H1 (cell line): ENCODE results near the gene CEBPA. TPM values are rescaled to one million over a fixed set of nuclear protein-coding genes. Genes with fewer than 3 reads are reported as not detected.

ENCODE experiments used
- CTCF ChIA-PET: fragments of 300-600 bp; sonication (Branson Sonifier 250); formaldehyde crosslinking; loops from one replicate; lab custom pipeline; 2021; ENCODE audit not compliant: partially characterized antibody; lab: Charles Lee
- POLR2A ChIA-PET: fragments of 300-600 bp; sonication (Branson Sonifier 250); formaldehyde crosslinking; loops from one replicate; lab custom pipeline; 2021; ENCODE audit warnings: inconsistent platforms; ENCODE audit not compliant: partially characterized antibody; lab: Charles Lee
- DNase-seq, 2 experiments: peaks; one replicate each; pipeline versions ENCODE4 v3.0.0 to v3.0.0-alpha.2; 2010 to 2022; ENCODE audit warnings: low spot score in 2 of 2, low read depth in 1 of 2, mixed read lengths in 1 of 2
- FAIRE-seq: peaks from 2 replicates; lab custom pipeline; 2011; peaks lifted over from hg19 to GRCh38; lab: Jason Lieb, UNC
- H2AFZ ChIP-seq: 2 replicates; pipeline ENCODE4 v1.8.1; 2012; ENCODE audit warnings: low read length, inconsistent platforms
- H2AK5ac ChIP-seq: 2 replicates; pipeline ENCODE4 v1.6.1; 2013; ENCODE audit warnings: low read depth, low read length
- H2BK120ac ChIP-seq: replicated peaks from 2 replicates; pipeline ENCODE3; 2013; ENCODE audit warnings: low read depth, low read length, inconsistent platforms
- H2BK12ac ChIP-seq: 2 replicates; pipeline ENCODE4 v1.6.1; 2013; ENCODE audit warnings: low read depth, low read length
- H2BK15ac ChIP-seq: 2 replicates; pipeline ENCODE4 v1.6.1; 2013; ENCODE audit warnings: low read length
- H2BK20ac ChIP-seq: 2 replicates; pipeline ENCODE4 v1.6.1; 2013; ENCODE audit warnings: low read length
- H2BK5ac ChIP-seq: 2 replicates; pipeline ENCODE4 v1.6.1; 2013; ENCODE audit warnings: low read depth, low read length
- H3K14ac ChIP-seq: 2 replicates; pipeline ENCODE4 v1.6.1; 2013; ENCODE audit warnings: inconsistent platforms; ENCODE audit not compliant: insufficient read length
- H3K18ac ChIP-seq: 2 replicates; pipeline ENCODE4 v1.6.1; 2013; ENCODE audit warnings: low read length; ENCODE audit errors: extremely low read depth
- H3K23ac ChIP-seq: 2 replicates; pipeline ENCODE4 v1.6.1; 2013; ENCODE audit warnings: inconsistent platforms; ENCODE audit not compliant: insufficient read length
- H3K23me2 ChIP-seq: 2 replicates; pipeline ENCODE4 v1.6.1; 2013; ENCODE audit warnings: low read depth, low read length
- H3K27ac ChIP-seq: 2 replicates; pipeline ENCODE4 v1.6.1; 2011; ENCODE audit warnings: low read depth, low read length, inconsistent platforms
- H3K27me3 ChIP-seq, 4 experiments: replicated peaks in 1 of 4; 1 replicate in 1 of 4; 2 replicates in 3 of 4; pipeline versions ENCODE4 v1.6.1 to v1.8.1; 2011 to 2013; ENCODE audit warnings: low read length in 3 of 4, mild to moderate bottlenecking in 3 of 4, inconsistent platforms in 2 of 4, mixed read lengths in 2 of 4, moderate library complexity in 1 of 4; ENCODE audit not compliant: control insufficient read depth in 3 of 4, insufficient read depth in 3 of 4; ENCODE audit errors: extremely low read depth in 1 of 4
- H3K36me3 ChIP-seq, 4 experiments: 2 replicates each; pipeline versions ENCODE4 v1.6.1 to v1.8.1; 2011 to 2013; ENCODE audit warnings: mild to moderate bottlenecking in 4 of 4, low read length in 3 of 4, moderate library complexity in 2 of 4, control low read depth in 1 of 4, inconsistent platforms in 1 of 4; ENCODE audit not compliant: insufficient read depth in 4 of 4, control insufficient read depth in 2 of 4
- H3K4ac ChIP-seq: replicated peaks from 2 replicates; pipeline ENCODE3; 2013; ENCODE audit warnings: low read length, low read depth, mixed read lengths, inconsistent platforms; ENCODE audit not compliant: insufficient read length
- H3K4me1 ChIP-seq, 4 experiments: replicated peaks in 1 of 4; 1 replicate in 1 of 4; 2 replicates in 3 of 4; pipeline versions ENCODE4 v1.6.1 to v1.8.1; 2011 to 2013; ENCODE audit warnings: low read length in 3 of 4, inconsistent platforms in 2 of 4, mixed read lengths in 1 of 4; ENCODE audit not compliant: insufficient read depth in 4 of 4, control insufficient read depth in 3 of 4
- H3K4me2 ChIP-seq, 2 experiments: 2 replicates each; pipeline versions ENCODE4 v1.6.1 to v1.8.1; 2011 to 2013; ENCODE audit warnings: low read depth in 2 of 2, low read length in 2 of 2, control low read depth in 1 of 2, inconsistent platforms in 1 of 2, mild to moderate bottlenecking in 1 of 2; ENCODE audit not compliant: insufficient read depth in 1 of 2
- H3K4me3 ChIP-seq, 4 experiments: fragments of 200-600, 300-600 bp in 1 of 4; sonication (generic), shearing (Covaris generic), sonication (Bioruptor Twin) in 1 of 4; 2 replicates each; pipeline versions ENCODE4 v1.5.1 to v1.8.1; 2011 to 2016; ENCODE audit warnings: low read length in 4 of 4, low read depth in 3 of 4, control low read depth in 2 of 4, inconsistent platforms in 2 of 4, mild to moderate bottlenecking in 2 of 4, mixed read lengths in 1 of 4, moderate library complexity in 1 of 4; ENCODE audit not compliant: insufficient read depth in 2 of 4; ENCODE audit errors: extremely low read depth in 1 of 4
- H3K56ac ChIP-seq: replicated peaks from 2 replicates; pipeline ENCODE3; 2013; ENCODE audit warnings: low read depth, mild to moderate bottlenecking, mixed read lengths, low read length, inconsistent platforms; ENCODE audit not compliant: insufficient read length
- H3K79me1 ChIP-seq: 2 replicates; pipeline ENCODE4 v1.6.1; 2013; ENCODE audit warnings: low read depth, low read length, control low read depth
- H3K79me2 ChIP-seq, 2 experiments: 2 replicates each; pipeline versions ENCODE4 v1.6.1 to v1.8.1; 2012 to 2013; ENCODE audit warnings: low read length in 2 of 2, mild to moderate bottlenecking in 2 of 2, inconsistent platforms in 1 of 2; ENCODE audit not compliant: insufficient read depth in 2 of 2, control insufficient read depth in 1 of 2
- H3K9ac ChIP-seq, 4 experiments: replicated peaks in 1 of 4; 1 replicate in 1 of 4; 2 replicates in 3 of 4; pipeline versions ENCODE4 v1.6.1 to v1.8.1; 2011 to 2013; ENCODE audit warnings: low read depth in 3 of 4, low read length in 3 of 4, control low read depth in 2 of 4, mild to moderate bottlenecking in 2 of 4, moderate library complexity in 2 of 4, inconsistent platforms in 1 of 4; ENCODE audit errors: extremely low read depth in 1 of 4
- H3K9me3 ChIP-seq, 2 experiments: 2 replicates each; pipeline versions ENCODE4 v1.6.1 to v1.8.1; 2012 to 2013; ENCODE audit warnings: mild to moderate bottlenecking in 2 of 2, moderate library complexity in 2 of 2, control low read depth in 1 of 2, inconsistent platforms in 1 of 2, low read depth in 1 of 2, low read length in 1 of 2, mixed read lengths in 1 of 2; ENCODE audit not compliant: insufficient read depth in 2 of 2
- H4K20me1 ChIP-seq, 2 experiments: replicated peaks in 1 of 2; 2 replicates each; pipeline versions ENCODE3 to v1.8.1; 2011 to 2013; ENCODE audit warnings: inconsistent platforms in 2 of 2, low read length in 2 of 2, mild to moderate bottlenecking in 1 of 2; ENCODE audit not compliant: insufficient read depth in 2 of 2, control insufficient read depth in 1 of 2
- H4K5ac ChIP-seq: 2 replicates; pipeline ENCODE4 v1.6.1; 2013; ENCODE audit warnings: low read length, low read depth, mixed read lengths, inconsistent platforms; ENCODE audit not compliant: insufficient read length
- H4K8ac ChIP-seq: 2 replicates; pipeline ENCODE4 v1.8.0; 2013; ENCODE audit warnings: mild to moderate bottlenecking, moderate library complexity, low read length, inconsistent platforms; ENCODE audit not compliant: insufficient read depth; ENCODE audit errors: extremely low read depth
- H4K91ac ChIP-seq: replicated peaks from 2 replicates; pipeline ENCODE3; 2013; ENCODE audit warnings: low read length, mixed read lengths, inconsistent platforms; ENCODE audit not compliant: insufficient read length
- BACH1 ChIP-seq: IDR thresholded peaks from 2 replicates; pipeline ENCODE4 v1.6.1; 2012; ENCODE audit warnings: low read length, improper control_type of control experiment
- GTF2F1 ChIP-seq: IDR thresholded peaks from 2 replicates; pipeline ENCODE4 v1.6.1; 2012; ENCODE audit warnings: low read depth, low read length, improper control_type of control experiment, borderline replicate concordance
- HDAC2 ChIP-seq, 2 experiments: fragments of 300-600 bp in 1 of 2; sonication (generic) in 1 of 2; IDR thresholded peaks; 2 replicates each; pipeline ENCODE4 v1.6.1; 2011 to 2012; ENCODE audit warnings: low read depth in 2 of 2, low read length in 2 of 2, mild to moderate bottlenecking in 2 of 2, moderate library complexity in 2 of 2, borderline replicate concordance in 1 of 2, inconsistent platforms in 1 of 2
- NANOG ChIP-seq: IDR thresholded peaks from 2 replicates; pipeline ENCODE4 v1.6.1; 2011; ENCODE audit warnings: low read length, low read depth, mild to moderate bottlenecking, inconsistent platforms; ENCODE audit not compliant: insufficient read depth, poor library complexity, severe bottlenecking
- SIN3A ChIP-seq, 2 experiments: IDR thresholded peaks in 1 of 2; conservative IDR thresholded peaks in 1 of 2; 2 replicates each; pipeline ENCODE4 v1.6.1; 2011 to 2012; ENCODE audit warnings: low read length in 2 of 2, improper control_type of control experiment in 1 of 2, low read depth in 1 of 2, mild to moderate bottlenecking in 1 of 2
- TEAD4 ChIP-seq: IDR thresholded peaks from 2 replicates; pipeline ENCODE4 v1.6.1; 2012; ENCODE audit warnings: low read depth, low read length, inconsistent platforms, mixed read lengths
- WGBS, 2 experiments: shearing (Covaris generic) in 1 of 2; methylation state at CpG; one replicate each; pipeline versions ENCODE4 v1.1.6 to v1.1.7; 2013 to 2015; ENCODE audit warnings: low lambda C conversion rate in 2 of 2, mixed read lengths in 2 of 2, inconsistent platforms in 1 of 2, low coverage in 1 of 2, missing lambda C conversion rate in 1 of 2; ENCODE audit not compliant: insufficient replicate concordance in 2 of 2, insufficient coverage in 1 of 2, insufficient read length in 1 of 2; ENCODE audit errors: extremely low coverage in 1 of 2, missing lambda C conversion rate in 1 of 2; 5-methylcytosine and 5-hydroxymethylcytosine counted together
- polyA plus RNA-seq, 7 experiments: library from polyadenylated mRNA; depleted of rRNA in 3 of 7; stranded (reverse) in 5 of 7; unstranded in 2 of 7; fragments of >200 nt in 5 of 7; fragments of 200-250 nt in 2 of 7; gene quantifications; 1 replicate in 5 of 7; 2 replicates in 1 of 7; 4 replicates in 1 of 7; pipeline versions ENCODE4 v1.2.1 to v1.2.3, GENCODE V29; 2011 to 2013; ENCODE audit warnings: missing spikeins in 2 of 7, mixed read lengths in 2 of 7
- total RNA-seq: library from RNA; stranded (reverse); fragmentation: NEBNext Ultra II Directional; extraction: Animal tissue kit (Norgen Biotek cat#: 25700); gene quantifications from 2 replicates; pipeline ENCODE4 v1.2.1, GENCODE V29; 2021

The CEBPA gene
- total and polyA plus RNA-seq, 2 of the 8 experiments (the other 6 are each of a cell fraction or from before 2014, with no cell fraction given): 2.0 to 2.7 TPM

DNA sequence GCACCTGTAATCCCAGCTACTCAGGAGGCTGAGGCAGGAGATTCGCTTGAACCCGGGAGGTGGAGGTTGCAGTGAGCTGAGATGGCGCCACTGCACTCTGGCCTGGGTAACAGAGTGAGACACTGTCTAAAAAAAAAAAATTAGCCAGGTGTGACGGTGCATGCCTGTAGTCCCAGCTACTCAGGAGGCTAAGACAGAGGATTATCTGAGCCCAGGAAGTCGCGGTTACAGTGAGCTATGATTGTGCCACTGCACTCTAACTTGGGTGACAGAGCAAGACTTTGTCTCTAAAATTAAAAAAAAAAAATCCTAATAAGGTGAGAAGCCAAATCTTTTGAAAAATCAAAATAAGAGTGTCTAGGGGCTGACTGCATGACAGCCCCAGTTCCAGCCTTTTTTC is 9.7 kb upstream of the CEBPA start:
- Histone ChIP-seq H3K4me2 (no peak overlapping the region), H2BK20ac (no peak overlapping the region), H4K8ac (no peak overlapping the region), H2AFZ (no peak overlapping the region), H3K27ac (no peak overlapping the region), H3K36me3 (no peaks in the 10 kb centered on the region), H3K56ac (no peak overlapping the region), H2BK5ac (no peak overlapping the region), H3K27me3 (no peaks in the 10 kb centered on the region), H4K20me1 (no peaks in the 10 kb centered on the region), H4K91ac (no peak overlapping the region), H2BK12ac (no peak overlapping the region), H4K5ac (no peak overlapping the region), H3K4ac (no peak overlapping the region), H3K9ac (no peak overlapping the region), H2BK15ac (no peak overlapping the region), H3K79me1 (no peaks in the 10 kb centered on the region), H3K23ac (no peak overlapping the region), H3K18ac (no peak overlapping the region), H3K4me3 (no peak overlapping the region), H3K9me3 (peaks cover 0 to 2% of the 10 kb centered on the region in 2 experiments; a peak in 1 of 4 replicates), H2AK5ac (no peak overlapping the region), H3K4me1 (peaks cover 0 to 4% (median 3%) of the 10 kb centered on the region in 4 experiments; a peak in 4 of 7 replicates), H3K79me2 (no peaks in the 10 kb centered on the region), H2BK120ac (no peak overlapping the region), H3K23me2 (no peaks in the 10 kb centered on the region), H3K14ac (no peak overlapping the region)
- FAIRE-seq: no peak
- DNase-seq: no peak
- 95% methylated on average over 6 of the region's 6 CpGs; no CpG with 5 or more reads in 1 of the 2 experiments for WGBS, 2 experiments
- ChIA-PET CTCF (interaction anchor here (0.6 to 2.3 kb wide), 19 partner anchors 9 to 807 kb away, joined by 3 to 7 read pairs (median 3); partner anchors contain the start of genes CEBPA and SLC7A10), POLR2A (interaction anchor here (0.6 to 2.8 kb wide), 5 partner anchors 9 to 67 kb away, joined by 3 to 7 read pairs (median 4); partner anchors contain the start of genes CEBPA and CEBPG)
- TF ChIP-seq TEAD4: no peak
- TF ChIP-seq HDAC2 (IDR thresholded peaks at IDR 0.05; ENCODE audit: borderline replicate concordance in 1 of 2, low read depth in 2 of 2, low read length in 2 of 2): no peak
- no peak for TF ChIP-seq BACH1
- TF ChIP-seq NANOG: no peak
- no peak for TF ChIP-seq GTF2F1
- TF ChIP-seq SIN3A (conservative IDR thresholded peaks at IDR 0.05 in 1 of 2, IDR thresholded peaks at IDR 0.05 in 1 of 2; ENCODE audit: low read depth in 1 of 2, low read length in 2 of 2): no peak
